Osteocyte (in vitro differentiated cells): ENCODE data around the gene GABBR1. TPM values are rescaled to one million over a fixed set of nuclear protein-coding genes. Genes with fewer than 3 reads are reported as not detected.

Experiments used
- DNase-seq: peaks from one replicate; pipeline ENCODE4 v3.0.0; 2021; ENCODE audit warnings: mixed read lengths; ENCODE audit not compliant: unreplicated experiment; ENCODE audit errors: extremely low spot score
- H3K27ac Mint-ChIP-seq: one replicate; pipeline ENCODE4 v1.8.0; 2021; ENCODE audit warnings: mild to moderate bottlenecking, mixed read lengths; ENCODE audit not compliant: unreplicated experiment
- H3K27me3 Mint-ChIP-seq: one replicate; pipeline ENCODE4 v1.8.0; 2021; ENCODE audit warnings: mixed read lengths; ENCODE audit not compliant: unreplicated experiment
- H3K36me3 Mint-ChIP-seq: one replicate; pipeline ENCODE4 v1.8.0; 2021; ENCODE audit warnings: mixed read lengths; ENCODE audit not compliant: unreplicated experiment
- H3K4me1 Mint-ChIP-seq: one replicate; pipeline ENCODE4 v1.8.0; 2021; ENCODE audit warnings: mixed read lengths; ENCODE audit not compliant: unreplicated experiment
- H3K4me3 Mint-ChIP-seq: one replicate; pipeline ENCODE4 v1.8.0; 2021; ENCODE audit warnings: mild to moderate bottlenecking, moderate library complexity, mixed read lengths; ENCODE audit not compliant: unreplicated experiment
- H3K9me3 Mint-ChIP-seq: one replicate; pipeline ENCODE4 v1.8.0; 2021; ENCODE audit warnings: mixed read lengths; ENCODE audit not compliant: unreplicated experiment
- CTCF ChIP-seq: fragments of 200-600 bp; sonication (generic); IDR thresholded peaks from 2 replicates; pipeline ENCODE4 v1.5.0; 2021; ENCODE audit warnings: antibody characterized with exemption, mild to moderate bottlenecking, moderate library complexity
- total RNA-seq: library from RNA; stranded (reverse); gene quantifications from 2 replicates; pipeline ENCODE4 v1.2.1, GENCODE V29; 2021

Gene GABBR1
- total RNA-seq, 1 donor from 2014 or later = 93.6 TPM

GRCh38 chr6:29577544-29577943 is 55.4 kb downstream of the GABBR1 start:
- no peaks in the 10 kb centered on the region for H3K4me1 Mint-ChIP-seq
- no peak overlapping the region for H3K27ac Mint-ChIP-seq
- H3K27me3 Mint-ChIP-seq = peaks cover 16% of the 10 kb centered on the region
- no peak overlapping the region for H3K4me3 Mint-ChIP-seq
- no peak for DNase-seq
- TF ChIP-seq CTCF = no peak
- no peaks in the 10 kb centered on the region for H3K9me3 Mint-ChIP-seq
- no peaks in the 10 kb centered on the region for H3K36me3 Mint-ChIP-seq

GRCh38 chr6:29576056-29576455 is 56.9 kb downstream of the GABBR1 start:
- TF ChIP-seq CTCF = no peak
- no peaks in the 10 kb centered on the region for H3K4me1 Mint-ChIP-seq
- H3K36me3 Mint-ChIP-seq = no peaks in the 10 kb centered on the region
- no peak overlapping the region for H3K27ac Mint-ChIP-seq
- no peak overlapping the region for H3K4me3 Mint-ChIP-seq
- no peak for DNase-seq
- H3K9me3 Mint-ChIP-seq = no peaks in the 10 kb centered on the region
- peaks cover 28% of the 10 kb centered on the region for H3K27me3 Mint-ChIP-seq

- DNase-seq = no peak
- Mint-ChIP-seq H3K9me3 (no peaks in the 10 kb centered on the region), H3K4me3 (no peak overlapping the region), H3K4me1 (no peaks in the 10 kb centered on the region), H3K27ac (no peak overlapping the region), H3K36me3 (no peaks in the 10 kb centered on the region), H3K27me3 (peaks cover 22% of the 10 kb centered on the region)
- no peak for TF ChIP-seq CTCF
These were observed 65.0 kb downstream of the GABBR1 start for GRCh38 chr6:29567991-29568390.

- Mint-ChIP-seq H3K27ac (no peak overlapping the region), H3K4me1 (no peaks in the 10 kb centered on the region), H3K27me3 (peaks cover 24% of the 10 kb centered on the region), H3K9me3 (no peaks in the 10 kb centered on the region), H3K36me3 (no peaks in the 10 kb centered on the region), H3K4me3 (no peak overlapping the region)
- no peak for DNase-seq
- TF ChIP-seq CTCF = no peak
These were observed 65.4 kb downstream of the GABBR1 start for GRCh38 chr6:29567541-29567940.

- TF ChIP-seq CTCF = no peak
- H3K27me3 Mint-ChIP-seq = peaks cover 20% of the 10 kb centered on the region
- H3K9me3 Mint-ChIP-seq = no peaks in the 10 kb centered on the region
These were observed 66.1 kb downstream of the GABBR1 start for GRCh38 chr6:29566856-29567255.

More at GRCh38 chr6:29566856-29567255, 66.1 kb downstream of the GABBR1 start:
- Mint-ChIP-seq H3K4me3 (no peak overlapping the region), H3K36me3 (no peaks in the 10 kb centered on the region), H3K27ac (no peak overlapping the region), H3K4me1 (no peaks in the 10 kb centered on the region)
- DNase-seq = no peak
